Thoracic aorta (tissue), 2 donors: Measurements from ENCODE around the gene PRKCA. TPM values are rescaled to one million over a fixed set of nuclear protein-coding genes. Genes with fewer than 3 reads are reported as not detected.

Source experiments
- ATAC-seq: fragments of 150-250 bp; one replicate; pipeline ENCODE4 v1.8.0; 2017; ENCODE audit warnings: low read depth; ENCODE audit not compliant: insufficient number of reproducible peaks, low FRiP score
- DNase-seq: peaks from one replicate; pipeline ENCODE4 v3.0.0-alpha.2; 2020; ENCODE audit warnings: low spot score
- H3K27ac ChIP-seq, 2 donors: fragments of 200-600 bp; sonication (generic); 1 replicate in 1 of 2; 2 replicates in 1 of 2; pipeline ENCODE4 v1.5.1; 2016; ENCODE audit warnings: mild to moderate bottlenecking in 2 of 2, moderate library complexity in 2 of 2
- H3K27me3 ChIP-seq: fragments of 200-600 bp; sonication (generic); replicated peaks from 2 replicates; pipeline ENCODE4 v1.6.0; 2016; ENCODE audit warnings: mild to moderate bottlenecking; ENCODE audit not compliant: insufficient read depth
- H3K36me3 ChIP-seq: fragments of 200-600 bp; sonication (generic); one replicate; pipeline ENCODE4 v1.5.1; 2016
- H3K4me1 ChIP-seq, 2 donors: fragments of 200-600 bp; sonication (generic); 1 replicate in 1 of 2; 2 replicates in 1 of 2; pipeline versions ENCODE4 v1.5.1 to v1.6.0; 2016; ENCODE audit warnings: low read depth in 2 of 2, mild to moderate bottlenecking in 1 of 2; ENCODE audit not compliant: control insufficient read depth in 1 of 2
- H3K4me3 ChIP-seq: fragments of 200-600 bp; sonication (generic); 2 replicates; pipeline ENCODE4 v1.5.1; 2016; ENCODE audit warnings: mild to moderate bottlenecking
- H3K9me3 ChIP-seq: fragments of 200-600 bp; sonication (generic); 2 replicates; pipeline ENCODE4 v1.5.1; 2016
- CTCF ChIP-seq: fragments of 200-600 bp; sonication (generic); IDR thresholded peaks from one replicate; pipeline ENCODE4 v1.5.1; 2019; ENCODE audit warnings: antibody characterized with exemption
- total RNA-seq, 2 donors: library from RNA; depleted of rRNA; stranded (reverse); fragments of >200 nt; gene quantifications; one replicate each; pipeline versions ENCODE4 v1.1.0 to v1.2.3, GENCODE V29; 2016

Gene PRKCA
- total RNA-seq, 2 donors from 2014 or later, result 9.1 to 11.6 TPM

DNA sequence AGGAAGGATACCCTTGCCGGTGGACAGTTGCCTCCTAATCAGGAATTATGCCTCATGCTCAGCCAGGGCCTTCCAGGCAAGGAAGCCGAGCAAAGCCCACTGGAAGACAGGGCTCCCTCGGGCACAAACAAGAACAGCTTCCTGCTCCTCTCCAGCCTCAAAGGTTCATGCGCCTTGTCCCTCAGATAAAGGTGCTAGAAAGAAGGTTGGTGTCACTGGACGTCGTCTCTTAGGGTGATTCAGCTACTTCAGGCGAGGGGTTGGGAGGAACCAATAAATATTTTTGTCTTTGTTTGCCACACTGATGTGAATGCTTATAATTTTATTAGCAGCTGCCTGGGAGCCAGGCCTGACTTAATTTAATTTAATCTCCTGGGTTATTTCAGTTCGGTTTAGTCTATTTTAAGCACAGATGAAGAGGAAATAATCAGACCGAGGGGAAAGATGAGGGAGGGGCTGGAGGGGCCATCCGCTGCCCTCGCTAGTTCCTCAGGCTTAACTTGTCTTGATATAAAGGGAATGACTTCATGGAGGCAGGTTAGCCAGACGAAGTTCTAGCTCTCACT lies 360.7 kb downstream of the PRKCA start:
- no peak for TF ChIP-seq CTCF
- Histone ChIP-seq H3K27me3 (no peaks in the 10 kb centered on the region), H3K36me3 (no peaks in the 10 kb centered on the region), H3K9me3 (no peaks in the 10 kb centered on the region), H3K4me3 (no peak overlapping the region), H3K27ac (no peak overlapping the region), H3K4me1 (no peaks in the 10 kb centered on the region)
- no peak for ATAC-seq
- DNase-seq, result no peak

- no peak for ATAC-seq
- no peaks in the 10 kb centered on the region for H3K36me3 ChIP-seq
- no peaks in the 10 kb centered on the region for H3K27me3 ChIP-seq
- no peaks in the 10 kb centered on the region for H3K4me1 ChIP-seq
- H3K4me3 ChIP-seq, result no peak overlapping the region
- no peak overlapping the region for H3K27ac ChIP-seq
- no peak for DNase-seq
- TF ChIP-seq CTCF, result no peak
- no peaks in the 10 kb centered on the region for H3K9me3 ChIP-seq
Observed at GRCh38 chr17:66664336-66664735, 361.9 kb downstream of the PRKCA start.

- no peak overlapping the region for H3K27ac ChIP-seq
Observed at GRCh38 chr17:66665194-66665593, 362.8 kb downstream of the PRKCA start.

DNA sequence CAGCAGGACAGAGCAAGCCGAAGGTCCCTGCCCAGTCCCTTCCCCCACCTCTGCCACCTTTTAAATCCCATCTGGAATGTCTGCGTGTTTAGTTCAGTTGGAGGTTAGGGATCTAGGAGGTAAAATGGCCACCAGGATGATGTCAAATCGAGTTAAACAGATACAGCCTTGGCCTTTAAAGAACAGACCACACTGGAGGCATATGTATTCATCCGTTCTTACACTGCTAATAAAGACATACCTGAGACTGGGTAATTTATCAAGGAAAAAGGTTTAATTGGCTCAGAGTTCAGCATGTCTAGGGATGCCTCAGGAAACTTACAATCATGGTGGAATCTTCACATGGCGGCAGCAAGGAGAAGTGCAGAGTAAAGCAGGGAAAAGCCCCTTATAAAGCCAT lies 364.7 kb downstream of the PRKCA start:
- Histone ChIP-seq H3K27ac (no peak overlapping the region), H3K4me3 (no peak overlapping the region), H3K36me3 (no peaks in the 10 kb centered on the region), H3K4me1 (no peaks in the 10 kb centered on the region), H3K27me3 (no peaks in the 10 kb centered on the region), H3K9me3 (no peaks in the 10 kb centered on the region)
- no peak for TF ChIP-seq CTCF
- DNase-seq (no peak), ATAC-seq (no peak)

More at GRCh38 chr17:66665194-66665593, 362.8 kb downstream of the PRKCA start:
- ATAC-seq (no peak), DNase-seq (no peak)
- no peak for TF ChIP-seq CTCF
- Histone ChIP-seq H3K9me3 (no peaks in the 10 kb centered on the region), H3K4me3 (no peak overlapping the region), H3K27me3 (no peaks in the 10 kb centered on the region), H3K4me1 (no peaks in the 10 kb centered on the region), H3K36me3 (no peaks in the 10 kb centered on the region)

DNA sequence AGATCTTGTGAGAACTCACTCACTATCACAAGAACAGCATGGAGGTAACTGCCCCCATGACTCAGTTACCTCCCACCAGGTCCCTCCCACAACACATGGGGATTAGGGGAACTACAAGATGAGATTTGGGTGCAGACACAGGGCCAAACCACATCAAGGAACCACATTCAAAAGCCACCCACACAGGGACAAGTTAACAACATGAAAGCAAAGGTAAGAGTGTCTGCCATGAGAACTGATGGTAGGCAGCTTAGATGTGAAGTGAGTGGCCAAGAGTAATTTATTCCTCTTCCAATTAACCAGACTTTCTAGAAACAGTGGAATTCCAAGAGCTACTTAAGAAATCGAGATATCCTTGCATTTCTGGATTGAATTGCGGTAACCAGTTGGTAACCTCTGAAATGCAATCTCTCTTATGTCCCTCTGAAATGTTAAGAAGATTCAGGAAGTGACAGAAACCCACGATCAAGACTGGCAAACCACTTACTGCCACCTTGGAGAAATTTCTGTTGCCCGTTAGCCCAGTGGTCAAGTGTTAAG lies 365.1 kb downstream of the PRKCA start:
- H3K4me1 ChIP-seq, result no peaks in the 10 kb centered on the region
- H3K27me3 ChIP-seq, result no peaks in the 10 kb centered on the region

More for the DNA sequence above, 365.1 kb downstream of the PRKCA start:
- H3K27ac ChIP-seq, result no peak overlapping the region
- no peaks in the 10 kb centered on the region for H3K9me3 ChIP-seq
- no peaks in the 10 kb centered on the region for H3K36me3 ChIP-seq
- TF ChIP-seq CTCF, result no peak
- no peak for DNase-seq
- no peak overlapping the region for H3K4me3 ChIP-seq
- no peak for ATAC-seq
